Effector CD4-positive, alpha-beta T cell (primary cell): ENCODE measurements around the gene PITX1.

ENCODE experiments used
- DNase-seq: peaks from one replicate; pipeline ENCODE4 v3.0.0-alpha.2; 2020

PITX1 gene

DNA sequence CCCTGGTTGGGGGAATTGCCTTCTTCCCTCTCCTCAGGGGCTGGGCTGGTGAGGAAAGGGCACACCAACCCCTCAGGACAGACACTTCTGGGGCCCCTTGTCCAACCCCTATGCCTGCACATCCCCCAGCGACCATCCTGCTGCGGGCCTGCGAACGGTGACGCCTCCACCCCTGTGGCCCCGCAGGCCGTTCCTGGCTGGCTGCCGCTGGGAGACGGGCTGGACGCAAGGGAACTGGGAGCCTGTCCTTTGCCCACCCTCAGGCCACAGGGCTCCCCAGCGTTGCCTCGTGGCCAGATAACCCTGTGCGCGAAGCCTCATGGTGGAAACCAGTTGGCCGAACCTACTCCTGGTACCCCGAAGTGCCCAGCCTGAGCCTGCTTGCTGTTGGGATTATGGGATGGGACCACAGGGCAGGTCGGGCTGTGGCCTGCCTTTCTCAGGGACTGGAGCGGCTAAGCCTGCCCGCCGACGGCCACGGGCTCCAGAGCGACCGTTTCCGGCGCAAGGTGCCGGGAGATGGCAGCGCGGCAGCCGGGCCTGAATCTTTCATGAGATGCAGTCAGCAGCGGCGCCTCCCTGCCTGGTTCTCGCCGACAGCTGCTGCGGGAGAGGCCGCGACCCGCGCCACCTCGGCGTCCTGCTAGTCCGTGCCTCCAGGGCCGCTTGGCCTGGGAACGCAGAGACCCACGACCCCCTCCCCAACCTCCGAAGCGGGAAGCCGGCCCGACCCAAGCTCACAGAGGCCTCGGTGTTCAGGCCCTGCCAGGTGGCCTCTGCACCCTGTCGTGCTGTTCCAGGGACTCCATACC lies 6.5 kb upstream of the PITX1 start:
- DNase-seq = no peak

DNA sequence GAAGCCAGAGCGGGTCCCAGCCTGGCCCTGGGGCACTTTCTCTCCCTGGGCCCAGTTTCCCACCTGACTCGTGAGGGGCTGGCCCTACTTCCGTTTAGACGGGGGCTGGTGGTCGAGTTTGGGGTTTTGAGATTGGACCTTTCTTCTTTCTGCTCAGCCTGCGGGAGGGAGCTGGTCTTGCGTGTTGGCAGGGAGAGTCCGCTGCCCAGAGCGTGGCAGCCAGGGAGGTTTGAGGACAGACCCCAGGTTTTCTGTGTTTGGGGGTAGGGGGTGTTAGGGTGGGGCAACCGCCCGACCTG lies 6.0 kb upstream of the PITX1 start:
- no peak for DNase-seq

DNA sequence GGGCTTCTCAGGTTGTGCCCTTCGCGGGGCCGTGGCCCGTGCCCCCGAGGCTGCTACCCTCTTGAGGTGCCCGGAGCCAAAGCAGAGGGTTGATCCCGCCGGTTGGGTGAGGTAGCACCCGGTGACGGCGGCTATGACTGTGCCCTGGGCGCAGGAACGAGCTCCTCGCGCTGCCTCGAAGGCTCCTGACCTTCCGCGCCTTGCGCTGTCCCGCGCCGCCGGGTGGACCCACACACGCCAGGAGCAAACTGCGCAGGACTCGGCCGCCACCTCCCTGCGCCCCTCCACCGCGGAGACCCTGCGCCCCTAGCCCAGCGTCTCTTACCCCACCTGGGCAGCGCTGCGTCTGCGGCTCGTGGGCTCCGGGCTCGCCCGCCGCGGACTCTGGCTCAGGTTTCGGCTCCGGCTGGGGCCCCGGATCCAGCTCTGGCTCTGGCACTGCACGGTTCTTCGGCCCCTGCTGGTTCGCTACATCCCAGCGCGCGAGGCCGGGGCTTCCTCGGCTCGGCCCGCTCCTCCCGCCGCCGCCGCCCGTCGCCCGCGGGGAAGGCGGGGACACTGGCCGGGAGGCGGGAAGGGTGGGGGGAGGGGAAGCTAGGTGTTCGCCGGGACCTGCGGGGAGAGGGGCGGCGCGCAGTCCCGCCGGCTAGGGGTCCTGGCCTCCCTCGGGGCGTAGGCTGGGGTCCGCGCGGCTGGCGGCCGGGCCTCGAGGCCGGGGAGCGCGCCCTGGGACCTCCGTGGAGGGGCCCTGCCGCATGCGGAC lies 5.4 kb upstream of the PITX1 start:
- DNase-seq = no peak

DNA sequence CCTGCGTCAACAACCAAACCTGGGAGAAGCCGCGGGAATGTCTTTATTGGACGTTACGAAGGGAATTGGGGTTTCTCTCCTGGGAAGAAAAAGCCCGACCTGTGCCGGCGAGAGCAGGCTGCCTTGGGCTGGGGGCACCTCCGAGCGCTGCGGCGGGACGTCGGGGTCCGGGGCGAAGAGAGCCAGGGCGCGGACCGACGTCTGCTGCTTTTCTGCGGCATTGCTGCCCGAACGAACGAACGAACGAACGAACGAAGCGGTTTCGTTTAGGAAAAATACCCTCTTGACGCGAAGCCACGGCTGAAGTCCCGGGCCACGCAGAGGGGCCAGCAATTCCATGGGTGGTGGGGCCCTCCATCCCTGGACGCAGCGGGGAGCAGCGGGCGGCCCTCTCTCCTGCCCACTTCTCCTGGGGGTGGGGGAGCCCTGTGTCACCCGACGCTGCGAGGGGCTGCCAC lies 4.8 kb upstream of the PITX1 start:
- DNase-seq = no peak

DNA sequence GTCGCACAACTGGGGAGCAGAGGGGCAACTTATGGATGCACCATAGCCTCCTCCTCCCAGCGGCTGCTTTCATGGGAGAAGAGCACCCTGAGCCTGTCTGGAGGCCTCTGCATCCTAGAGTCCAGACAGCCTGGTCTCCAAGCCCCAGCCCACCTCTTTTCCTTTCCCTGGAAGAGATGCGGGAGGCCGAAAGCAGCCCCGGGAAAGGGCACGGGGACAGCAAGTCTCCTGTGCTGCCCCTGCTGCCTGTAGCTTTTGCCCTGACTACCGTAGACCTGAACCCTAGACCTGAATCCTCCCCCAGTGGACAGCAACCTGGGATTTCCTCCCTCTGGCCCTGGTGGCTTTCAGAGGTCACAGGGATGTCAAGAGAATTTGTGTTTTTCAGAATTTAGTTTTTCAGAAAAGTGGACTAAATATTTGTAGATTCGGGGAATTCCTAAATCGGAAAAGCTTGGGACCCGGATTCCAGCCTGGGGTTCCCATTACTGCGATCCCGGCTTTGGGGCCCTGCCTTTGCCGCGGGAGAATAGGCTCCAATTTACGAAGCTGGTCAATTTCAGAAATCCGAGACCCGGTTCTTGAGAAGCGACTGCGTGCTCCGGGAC lies 4.3 kb upstream of the PITX1 start:
- no peak for DNase-seq

DNA sequence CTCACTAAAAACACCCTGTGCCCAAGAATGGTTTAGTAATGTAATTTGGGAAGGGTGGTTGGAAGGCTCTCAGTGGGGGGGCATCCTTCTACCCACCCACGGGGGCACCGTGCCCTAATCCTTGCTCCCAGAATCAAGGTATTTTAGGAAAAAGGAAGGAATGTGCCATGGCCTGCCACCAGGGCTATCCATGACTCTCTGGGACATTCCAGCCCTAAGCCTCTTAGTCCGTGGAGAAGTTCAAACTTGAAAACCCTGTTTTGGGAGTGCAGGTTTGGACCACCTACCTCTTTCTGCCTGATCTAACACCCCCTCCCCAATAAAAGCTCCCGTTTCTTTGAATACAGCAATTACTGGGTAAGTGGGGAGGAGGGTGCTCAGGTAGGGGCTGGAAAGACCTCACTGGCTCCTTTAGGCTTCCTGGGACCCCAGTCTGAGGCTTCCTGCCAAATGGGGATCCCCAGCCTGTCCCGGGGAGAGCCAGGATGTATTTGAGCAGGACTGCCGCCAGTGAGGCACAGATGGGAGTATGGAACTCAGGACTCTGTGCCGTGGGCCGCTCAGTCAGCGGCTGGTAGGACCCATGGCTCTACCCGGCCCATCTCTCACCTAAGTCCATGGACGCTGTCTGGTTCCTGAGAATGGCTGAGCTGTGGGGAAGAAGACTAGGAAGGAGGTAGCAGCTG lies 3.6 kb upstream of the PITX1 start:
- DNase-seq = no peak

DNA sequence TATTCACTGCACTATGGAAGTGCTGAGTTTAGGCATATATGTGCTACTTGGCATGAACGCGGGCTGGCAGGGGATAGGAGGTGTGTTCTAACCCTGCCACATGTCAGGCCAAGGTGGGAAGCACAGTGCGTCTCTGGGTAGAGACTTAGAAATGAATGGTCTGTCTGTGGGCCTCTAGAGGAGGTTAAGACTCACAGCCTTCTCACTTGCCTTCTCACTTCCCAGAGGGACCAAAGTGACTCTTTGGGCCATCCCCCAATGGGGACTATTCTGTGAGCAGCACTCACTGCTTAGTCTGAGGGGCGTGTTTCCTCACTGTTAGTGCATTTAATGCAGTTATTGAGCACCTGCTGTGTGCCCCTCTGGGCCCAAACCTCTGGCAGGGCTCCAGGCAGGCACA lies 2.4 kb upstream of the PITX1 start:
- DNase-seq = no peak

DNA sequence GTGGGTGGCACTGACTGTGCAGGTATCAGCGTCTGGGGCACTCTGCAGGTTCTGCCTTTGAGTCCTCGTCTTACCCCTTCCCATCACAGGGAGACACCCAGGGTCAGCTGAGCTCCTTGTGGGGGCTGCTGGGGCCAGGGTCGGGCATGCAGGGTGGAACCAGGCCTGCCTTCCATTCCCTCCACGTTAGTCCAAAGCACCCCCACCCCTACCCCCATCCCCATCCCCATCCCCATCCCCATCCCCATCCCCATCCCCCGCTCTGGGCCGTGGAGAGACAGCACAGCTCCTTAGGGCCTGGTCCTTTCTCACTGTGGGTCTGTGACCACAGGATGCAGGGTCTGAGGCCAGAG lies 1.6 kb upstream of the PITX1 start:
- no peak for DNase-seq

DNA sequence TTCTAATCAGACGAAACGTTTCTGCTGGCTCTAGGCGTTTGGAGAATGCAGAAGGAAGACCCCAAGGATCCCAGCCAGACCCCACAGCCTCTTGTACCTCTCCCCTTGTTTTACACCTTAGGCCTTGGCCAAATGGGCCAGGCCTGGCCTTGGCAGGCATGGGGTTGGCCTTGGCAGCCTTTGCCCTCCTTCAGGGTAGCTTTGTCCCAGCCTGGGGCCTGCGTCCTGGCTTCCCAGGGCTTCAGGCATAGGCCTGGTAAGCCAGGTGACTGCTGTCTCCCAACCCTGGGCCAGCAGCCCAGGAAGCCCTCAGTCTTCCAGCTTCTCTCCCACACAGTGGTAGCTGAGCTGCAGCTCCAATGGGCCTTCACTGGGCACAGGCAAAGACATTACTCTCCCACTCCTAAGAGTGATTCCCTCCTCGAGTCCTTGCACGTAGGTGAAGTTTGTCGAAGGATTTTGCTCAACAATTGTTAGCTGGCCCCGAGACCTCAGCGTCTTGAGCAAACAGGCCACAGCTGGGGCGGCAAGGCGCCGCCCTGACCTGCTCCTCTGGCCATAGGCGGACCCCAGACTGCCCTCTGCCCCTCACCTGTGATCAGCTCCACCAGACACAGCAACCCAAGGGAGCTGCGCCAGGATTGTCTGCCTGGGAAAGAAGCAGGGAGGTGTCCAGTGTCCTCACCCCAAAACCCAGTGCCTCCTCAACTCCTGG lies 1.1 kb upstream of the PITX1 start:
- no peak for DNase-seq

DNA sequence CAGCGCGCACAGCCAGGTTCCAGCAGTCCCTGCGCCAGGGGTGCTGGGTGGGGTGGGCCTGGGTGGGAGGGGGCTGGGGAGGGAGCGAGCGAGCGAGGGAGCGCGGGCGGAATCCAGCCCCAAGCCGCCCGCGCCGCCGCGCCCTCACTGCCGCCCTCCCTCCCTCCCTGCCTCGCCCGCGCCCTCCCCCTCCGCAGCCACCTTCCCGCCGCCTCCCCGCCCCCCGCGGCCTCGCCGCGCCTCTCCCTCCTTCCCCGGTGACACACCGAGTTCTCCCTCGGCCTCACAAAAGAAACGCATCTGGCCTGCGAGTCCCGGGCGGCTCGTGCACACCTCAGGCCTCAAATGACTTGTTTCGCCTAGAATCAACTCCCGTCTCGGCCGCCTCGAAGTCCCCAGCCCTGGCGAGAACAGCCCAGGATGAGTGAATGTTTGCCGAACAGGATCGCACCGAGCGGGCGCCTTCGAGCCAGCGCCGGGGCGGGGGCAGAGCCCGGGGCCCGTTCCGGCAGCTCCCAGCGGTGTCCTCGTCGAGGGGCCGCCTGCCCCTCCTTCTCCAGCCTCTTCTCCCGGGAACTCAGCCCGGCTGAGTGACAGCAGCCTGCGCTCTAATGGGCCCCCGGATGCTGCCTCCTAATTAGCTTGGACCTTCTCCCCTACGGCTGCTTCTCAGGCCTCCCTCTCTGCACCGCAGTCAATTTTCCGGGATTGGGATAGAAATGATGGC lies 371 bp upstream of the PITX1 start:
- no peak for DNase-seq

DNA sequence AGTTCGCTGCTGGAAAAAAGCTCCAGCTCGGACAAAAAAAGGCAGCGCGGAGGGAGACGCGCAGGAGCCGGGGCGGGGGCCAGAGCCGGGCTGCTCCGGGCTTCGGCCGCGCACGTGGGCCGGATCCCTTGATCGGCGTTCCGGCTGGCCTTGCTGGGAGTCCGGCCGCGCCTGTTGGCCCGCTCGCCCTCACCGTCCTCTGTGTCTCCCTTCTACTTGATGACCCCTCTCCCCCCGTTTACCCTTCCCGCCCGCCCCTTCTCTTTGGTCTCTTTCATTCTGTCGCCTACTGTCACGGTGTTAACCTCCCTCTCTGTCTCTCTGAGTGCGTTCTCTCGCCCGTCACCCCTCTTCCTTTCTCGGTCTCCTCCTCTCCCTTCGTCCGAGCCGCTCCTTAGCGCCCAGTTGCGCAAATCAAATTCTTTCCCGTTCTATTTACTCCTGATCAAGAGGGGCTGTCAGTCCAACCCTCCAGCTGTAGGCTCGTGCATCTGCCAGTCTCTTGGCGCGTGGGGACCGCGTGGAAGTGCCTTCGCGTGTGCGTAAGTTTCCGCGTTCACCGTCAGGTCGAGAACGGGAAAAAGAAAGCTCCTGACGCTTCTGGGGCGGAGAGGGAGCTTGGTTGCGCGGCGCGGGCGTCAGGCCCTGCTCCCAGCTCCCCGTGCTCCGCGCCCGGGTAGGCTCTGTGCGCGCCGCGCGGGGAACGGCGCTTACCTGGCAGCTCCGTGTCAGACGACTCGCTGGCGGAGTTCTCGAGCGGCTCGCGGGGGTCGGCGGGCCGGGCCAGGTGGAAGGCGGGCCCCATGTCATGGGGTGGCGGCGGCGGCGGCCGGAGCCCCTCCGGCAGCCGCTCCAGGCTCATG lies 798 bp downstream of the PITX1 start:
- DNase-seq = no peak

DNA sequence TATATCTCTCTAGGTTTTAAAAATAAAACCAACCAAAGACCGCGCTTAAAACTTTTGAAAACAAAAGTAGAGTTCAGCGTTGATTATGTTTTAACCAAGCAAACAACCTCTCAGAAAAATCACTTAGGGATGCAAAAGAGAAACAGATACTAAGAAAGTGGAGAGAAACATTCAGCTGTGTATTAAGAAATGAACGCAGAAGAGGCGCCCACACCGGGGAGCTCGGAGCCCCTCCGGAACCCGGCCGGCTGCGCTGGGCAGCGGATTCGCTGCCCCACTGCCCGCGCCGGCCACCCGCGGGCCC lies 1.4 kb downstream of the PITX1 start:
- DNase-seq = no peak

DNA sequence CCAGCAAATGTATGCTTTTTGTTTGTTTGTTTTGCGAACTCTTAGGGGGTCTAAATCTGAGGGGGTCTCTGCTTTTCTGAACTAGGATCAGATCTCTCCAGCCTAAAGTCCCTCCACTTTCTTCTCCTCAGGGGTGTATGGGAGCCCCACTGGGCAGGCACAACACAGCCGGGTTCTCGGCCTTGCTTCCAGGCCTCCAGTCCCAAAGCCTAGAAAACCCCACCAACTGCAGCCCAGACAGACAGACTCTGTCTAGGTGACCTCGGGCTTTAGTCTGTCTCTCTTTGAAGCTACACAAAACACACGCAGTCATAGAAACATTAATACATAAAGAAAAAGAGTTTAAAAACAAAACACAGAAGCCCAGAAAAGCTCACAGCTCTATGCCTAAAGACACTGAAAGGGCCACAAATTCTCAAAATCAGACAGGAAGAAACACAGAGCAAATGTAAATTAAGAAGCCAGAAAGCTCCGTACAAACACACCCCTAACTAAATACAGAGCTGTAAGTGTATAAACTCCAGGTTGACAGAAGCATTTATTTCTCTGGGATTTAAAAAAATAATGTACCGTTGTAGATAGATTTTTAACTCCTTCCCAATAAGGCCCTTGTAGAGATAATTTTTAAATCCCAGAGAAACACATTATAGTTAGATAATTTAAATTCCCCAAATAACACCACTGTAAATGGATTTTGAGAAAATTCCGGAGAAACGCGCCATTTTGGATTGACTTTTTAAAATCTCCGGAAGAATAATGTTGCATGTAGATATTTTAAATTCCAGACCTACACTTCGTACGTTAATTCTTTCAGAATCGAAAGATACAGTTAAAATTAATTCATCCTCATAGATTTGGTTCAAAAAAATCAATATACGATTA lies 2.0 kb downstream of the PITX1 start:
- DNase-seq = no peak

DNA sequence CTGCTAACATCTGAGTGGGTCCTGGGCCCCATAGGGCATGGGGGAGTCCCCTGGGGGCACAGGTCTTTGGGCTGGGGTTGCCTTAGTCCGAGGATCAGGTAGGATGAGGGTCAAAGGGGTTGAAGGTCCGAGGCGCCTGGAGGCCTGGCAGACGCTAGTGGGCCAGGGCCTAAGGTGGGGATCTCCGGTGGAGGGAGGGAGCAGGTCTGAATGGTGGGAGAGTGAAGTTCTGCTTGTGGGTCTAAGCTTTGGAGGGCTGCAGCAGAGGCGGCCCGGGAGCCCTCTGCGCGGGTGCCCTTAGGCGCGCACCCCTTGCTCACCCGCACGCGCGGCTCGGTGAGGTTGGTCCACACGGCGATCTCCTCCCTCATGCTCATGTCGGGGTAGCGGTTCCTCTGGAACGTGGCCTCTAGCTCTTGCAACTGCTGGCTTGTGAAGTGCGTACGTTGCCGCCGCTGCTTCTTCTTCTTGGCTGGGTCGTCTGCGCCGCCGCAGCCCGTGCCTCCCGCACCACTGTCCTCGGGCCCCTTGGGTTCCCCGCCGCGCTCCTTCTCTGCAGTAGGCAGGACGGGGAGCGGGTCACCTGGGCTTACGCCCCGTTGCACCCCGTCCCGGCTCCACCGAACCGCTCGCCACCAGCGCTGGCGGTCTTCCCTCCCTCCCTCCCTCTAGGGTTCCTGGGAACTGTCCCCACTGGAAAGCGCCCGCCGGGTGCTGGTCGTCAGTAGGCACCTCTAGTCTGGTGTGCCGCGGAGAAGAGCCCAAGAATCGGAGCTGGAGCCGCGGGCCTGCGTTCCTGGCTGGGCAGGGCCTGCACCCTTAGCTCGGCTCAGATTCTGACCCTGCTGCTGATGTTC lies 2.8 kb downstream of the PITX1 start:
- DNase-seq = no peak

DNA sequence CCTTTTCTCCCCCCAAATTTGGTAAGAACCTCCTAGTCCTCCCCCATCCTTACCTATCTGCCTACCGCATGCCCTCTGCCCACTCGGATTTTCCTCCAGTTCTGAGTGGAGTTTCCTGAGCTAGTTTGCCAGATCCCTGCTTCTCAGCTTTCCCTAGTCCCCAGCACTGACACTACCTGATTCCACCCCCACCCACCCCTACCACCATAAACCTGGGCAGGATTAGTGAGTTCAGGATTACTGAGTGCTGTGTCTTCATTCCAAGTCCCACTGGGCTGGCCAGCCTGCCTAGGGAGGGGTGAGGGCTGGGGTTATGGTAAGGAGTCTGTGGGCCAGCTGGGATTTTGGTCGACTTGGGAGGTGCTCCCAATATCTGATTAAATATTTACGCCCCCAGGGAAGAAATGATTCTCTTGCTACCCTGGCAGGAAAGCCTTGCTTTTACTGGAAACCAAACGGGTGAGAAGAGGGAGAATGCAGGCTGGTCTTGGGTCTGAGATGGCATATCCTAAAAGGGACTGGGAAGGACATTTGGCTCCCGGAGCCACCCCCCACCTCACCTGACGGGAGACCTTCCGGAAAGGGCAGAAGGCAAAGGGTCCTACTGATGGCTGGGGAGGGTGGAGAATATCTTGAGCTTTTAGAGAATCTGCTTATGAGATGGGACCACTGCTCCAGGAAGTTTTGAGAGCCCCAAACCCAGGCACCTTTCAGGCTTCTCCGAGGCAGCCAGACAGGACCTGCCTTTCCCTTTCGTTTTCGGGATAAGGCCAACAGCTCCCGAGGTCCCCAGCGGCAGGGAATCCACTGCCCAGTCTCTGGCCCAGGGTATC lies 3.7 kb downstream of the PITX1 start:
- no peak for DNase-seq

DNA sequence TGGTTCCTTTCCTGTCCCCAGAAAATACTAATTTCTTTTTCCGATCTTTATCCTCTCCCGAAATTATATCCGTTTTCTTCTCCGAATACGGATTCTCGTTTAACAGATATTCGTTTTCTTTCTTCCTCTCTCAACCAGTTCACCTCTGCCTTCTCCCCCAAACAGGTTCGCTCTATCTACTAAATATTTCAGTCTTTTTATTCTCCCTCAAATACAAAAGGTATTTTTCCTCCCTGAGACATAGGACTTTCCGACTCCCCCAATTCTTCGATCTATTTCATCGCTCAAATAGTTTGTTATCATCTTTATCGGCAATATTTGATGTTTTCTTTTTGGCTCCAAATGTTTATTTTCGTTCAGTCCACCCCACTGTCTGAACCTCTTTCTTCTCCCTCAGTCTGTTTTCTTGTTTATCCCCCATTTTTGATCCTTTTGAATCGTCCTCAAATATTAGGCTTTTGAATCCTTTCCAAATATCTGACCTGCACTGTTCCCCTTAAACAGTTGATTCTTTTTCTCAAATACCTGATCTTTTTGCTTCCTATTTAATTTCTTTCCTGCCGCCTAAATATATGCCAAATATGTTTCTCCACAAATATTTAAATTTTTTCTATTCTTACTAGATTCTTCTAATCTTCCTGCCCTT lies 4.4 kb downstream of the PITX1 start:
- no peak for DNase-seq

DNA sequence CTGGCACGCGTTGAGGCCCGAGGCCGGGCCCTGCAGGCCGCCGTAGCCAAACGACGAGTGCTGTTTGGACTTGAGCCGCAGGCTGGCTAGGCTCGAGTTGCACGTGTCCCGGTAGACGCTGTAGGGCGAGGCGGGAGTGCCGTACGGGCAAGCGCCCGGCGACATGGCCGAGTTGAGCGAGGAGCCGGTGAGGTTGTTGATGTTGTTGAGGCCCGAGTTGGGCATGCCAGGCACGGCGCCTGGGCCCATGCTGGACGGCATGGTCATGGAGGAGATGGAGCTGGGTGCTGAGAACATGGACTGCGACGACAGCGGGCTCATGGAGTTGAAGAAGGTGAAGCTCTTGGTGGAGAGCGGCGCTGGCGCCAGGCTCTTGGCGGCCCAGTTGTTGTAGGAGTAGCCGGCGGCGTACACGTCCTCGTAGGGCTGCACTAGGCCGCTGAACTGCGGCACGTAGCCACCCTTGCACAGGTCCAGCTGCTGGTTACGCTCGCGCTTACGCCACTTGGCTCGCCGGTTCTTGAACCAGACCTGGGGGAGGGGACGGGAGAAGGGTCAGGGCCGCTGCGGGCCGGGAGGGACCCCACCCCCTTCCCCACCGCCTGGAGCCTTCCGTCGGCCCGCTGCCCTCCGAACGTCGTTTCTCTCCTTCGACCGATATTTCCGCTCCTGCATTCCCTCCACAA lies 5.1 kb downstream of the PITX1 start:
- DNase-seq = no peak
